ENCODE data around the gene SNX27.

SNX27 gene

DNA sequence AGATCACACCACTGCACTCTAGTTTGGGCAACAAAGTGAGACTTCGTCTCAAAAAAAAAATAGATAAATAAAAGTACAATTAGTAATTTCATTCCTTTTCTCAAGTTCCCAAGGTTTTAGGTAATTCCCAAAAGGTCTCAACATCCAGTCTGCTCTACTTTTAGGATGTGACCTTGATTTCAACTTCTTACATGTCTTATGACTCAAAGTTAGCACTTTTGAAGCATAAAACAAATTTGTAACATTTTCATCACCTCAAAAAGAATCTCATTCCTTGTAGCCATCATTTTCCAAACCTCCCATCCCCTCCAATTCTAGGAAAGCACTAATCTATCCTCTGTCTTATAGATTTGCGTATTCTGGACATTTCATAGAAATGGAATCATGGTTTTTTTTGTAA is 32.2 kb downstream of the SNX27 start:
- Histone ChIP-seq H3K4me3 (ENCODE audit: low read depth, low read length) (no peak overlapping the region), H3K9me3 (ENCODE audit: control insufficient read depth, insufficient read depth, low read depth, low read length) (no peaks in the 10 kb centered on the region), H3K36me3 (ENCODE audit: control insufficient read depth in 2 of 2, insufficient read depth in 1 of 2, low read length in 2 of 2) (peaks cover 0 to 3% of the 10 kb centered on the region in 2 experiments; a peak in 2 of 3 replicates), H3K27ac (ENCODE audit: extremely low read depth, low read depth, low read length) (no peak overlapping the region), H3K4me1 (ENCODE audit: control insufficient read depth, insufficient read depth, low read length) (peaks cover 5% of the 10 kb centered on the region)
- ChIA-PET POLR2A (no interaction called here), CTCF (no interaction called here)
- TF ChIP-seq TRIM28 (IDR thresholded peaks at IDR 0.05; ENCODE audit: borderline replicate concordance, low read length) (no peak), ZBTB48 (tag by site-specific recombination; IDR thresholded peaks at IDR 0.05) (no peak), ZNF140 (tag by site-specific recombination; IDR thresholded peaks at IDR 0.05) (no peak), ZNF544 (tag by site-specific recombination; IDR thresholded peaks at IDR 0.05) (no peak), ZFP3 (tag by site-specific recombination; IDR thresholded peaks at IDR 0.05; ENCODE audit: low read depth) (no peak), ZEB2 (tag by site-specific recombination; IDR thresholded peaks at IDR 0.05) (no peak), ZNF121 (tag by site-specific recombination; IDR thresholded peaks at IDR 0.05) (no peak), ZNF174 (tag by site-specific recombination; IDR thresholded peaks at IDR 0.05) (no peak), ZNF394 (tag by site-specific recombination; IDR thresholded peaks at IDR 0.05; ENCODE audit: borderline replicate concordance) (no peak), SP3 (tag by site-specific recombination; IDR thresholded peaks at IDR 0.05) (no peak)
- TF ChIP-seq, protein P1, sequence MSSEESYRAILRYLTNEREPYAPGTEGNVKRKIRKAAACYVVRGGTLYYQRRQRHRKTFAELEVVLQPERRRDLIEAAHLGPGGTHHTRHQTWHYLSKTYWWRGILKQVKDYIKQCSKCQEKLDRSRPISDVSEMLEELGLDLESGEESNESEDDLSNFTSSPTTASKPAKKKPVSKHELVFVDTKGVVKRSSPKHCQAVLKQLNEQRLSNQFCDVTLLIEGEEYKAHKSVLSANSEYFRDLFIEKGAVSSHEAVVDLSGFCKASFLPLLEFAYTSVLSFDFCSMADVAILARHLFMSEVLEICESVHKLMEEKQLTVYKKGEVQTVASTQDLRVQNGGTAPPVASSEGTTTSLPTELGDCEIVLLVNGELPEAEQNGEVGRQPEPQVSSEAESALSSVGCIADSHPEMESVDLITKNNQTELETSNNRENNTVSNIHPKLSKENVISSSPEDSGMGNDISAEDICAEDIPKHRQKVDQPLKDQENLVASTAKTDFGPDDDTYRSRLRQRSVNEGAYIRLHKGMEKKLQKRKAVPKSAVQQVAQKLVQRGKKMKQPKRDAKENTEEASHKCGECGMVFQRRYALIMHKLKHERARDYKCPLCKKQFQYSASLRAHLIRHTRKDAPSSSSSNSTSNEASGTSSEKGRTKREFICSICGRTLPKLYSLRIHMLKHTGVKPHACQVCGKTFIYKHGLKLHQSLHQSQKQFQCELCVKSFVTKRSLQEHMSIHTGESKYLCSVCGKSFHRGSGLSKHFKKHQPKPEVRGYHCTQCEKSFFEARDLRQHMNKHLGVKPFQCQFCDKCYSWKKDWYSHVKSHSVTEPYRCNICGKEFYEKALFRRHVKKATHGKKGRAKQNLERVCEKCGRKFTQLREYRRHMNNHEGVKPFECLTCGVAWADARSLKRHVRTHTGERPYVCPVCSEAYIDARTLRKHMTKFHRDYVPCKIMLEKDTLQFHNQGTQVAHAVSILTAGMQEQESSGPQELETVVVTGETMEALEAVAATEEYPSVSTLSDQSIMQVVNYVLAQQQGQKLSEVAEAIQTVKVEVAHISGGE (tag by site-specific recombination; conservative IDR thresholded peaks at IDR 0.05; ENCODE audit: low read depth) = no peak
- TF ChIP-seq, protein P2, sequence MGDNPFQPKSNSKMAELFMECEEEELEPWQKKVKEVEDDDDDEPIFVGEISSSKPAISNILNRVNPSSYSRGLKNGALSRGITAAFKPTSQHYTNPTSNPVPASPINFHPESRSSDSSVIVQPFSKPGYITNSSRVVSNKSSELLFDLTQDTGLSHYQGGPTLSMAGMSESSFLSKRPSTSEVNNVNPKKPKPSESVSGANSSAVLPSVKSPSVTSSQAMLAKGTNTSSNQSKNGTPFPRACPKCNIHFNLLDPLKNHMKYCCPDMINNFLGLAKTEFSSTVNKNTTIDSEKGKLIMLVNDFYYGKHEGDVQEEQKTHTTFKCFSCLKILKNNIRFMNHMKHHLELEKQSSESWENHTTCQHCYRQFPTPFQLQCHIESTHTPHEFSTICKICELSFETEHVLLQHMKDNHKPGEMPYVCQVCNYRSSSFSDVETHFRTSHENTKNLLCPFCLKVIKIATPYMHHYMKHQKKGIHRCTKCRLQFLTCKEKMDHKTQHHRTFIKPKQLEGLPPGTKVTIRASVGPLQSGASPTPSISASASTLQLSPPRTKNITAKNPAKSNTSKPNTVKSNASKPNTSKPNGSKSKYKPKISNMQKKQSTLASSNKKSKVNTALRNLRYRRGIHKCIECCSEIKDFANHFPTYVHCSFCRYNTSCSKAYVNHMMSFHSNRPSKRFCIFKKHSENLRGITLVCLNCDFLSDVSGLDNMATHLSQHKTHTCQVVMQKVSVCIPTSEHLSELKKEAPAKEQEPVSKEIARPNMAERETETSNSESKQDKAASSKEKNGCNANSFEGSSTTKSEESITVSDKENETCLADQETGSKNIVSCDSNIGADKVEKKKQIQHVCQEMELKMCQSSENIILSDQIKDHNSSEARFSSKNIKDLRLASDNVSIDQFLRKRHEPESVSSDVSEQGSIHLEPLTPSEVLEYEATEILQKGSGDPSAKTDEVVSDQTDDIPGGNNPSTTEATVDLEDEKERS (tag by site-specific recombination; IDR thresholded peaks at IDR 0.05) = no peak
- TF ChIP-seq, protein P3, sequence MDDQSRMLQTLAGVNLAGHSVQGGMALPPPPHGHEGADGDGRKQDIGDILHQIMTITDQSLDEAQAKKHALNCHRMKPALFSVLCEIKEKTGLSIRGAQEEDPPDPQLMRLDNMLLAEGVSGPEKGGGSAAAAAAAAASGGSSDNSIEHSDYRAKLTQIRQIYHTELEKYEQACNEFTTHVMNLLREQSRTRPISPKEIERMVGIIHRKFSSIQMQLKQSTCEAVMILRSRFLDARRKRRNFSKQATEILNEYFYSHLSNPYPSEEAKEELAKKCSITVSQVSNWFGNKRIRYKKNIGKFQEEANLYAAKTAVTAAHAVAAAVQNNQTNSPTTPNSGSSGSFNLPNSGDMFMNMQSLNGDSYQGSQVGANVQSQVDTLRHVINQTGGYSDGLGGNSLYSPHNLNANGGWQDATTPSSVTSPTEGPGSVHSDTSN (CRISPR knock-in tag; IDR thresholded peaks at IDR 0.05) = no peak
- TF ChIP-seq, protein P4, sequence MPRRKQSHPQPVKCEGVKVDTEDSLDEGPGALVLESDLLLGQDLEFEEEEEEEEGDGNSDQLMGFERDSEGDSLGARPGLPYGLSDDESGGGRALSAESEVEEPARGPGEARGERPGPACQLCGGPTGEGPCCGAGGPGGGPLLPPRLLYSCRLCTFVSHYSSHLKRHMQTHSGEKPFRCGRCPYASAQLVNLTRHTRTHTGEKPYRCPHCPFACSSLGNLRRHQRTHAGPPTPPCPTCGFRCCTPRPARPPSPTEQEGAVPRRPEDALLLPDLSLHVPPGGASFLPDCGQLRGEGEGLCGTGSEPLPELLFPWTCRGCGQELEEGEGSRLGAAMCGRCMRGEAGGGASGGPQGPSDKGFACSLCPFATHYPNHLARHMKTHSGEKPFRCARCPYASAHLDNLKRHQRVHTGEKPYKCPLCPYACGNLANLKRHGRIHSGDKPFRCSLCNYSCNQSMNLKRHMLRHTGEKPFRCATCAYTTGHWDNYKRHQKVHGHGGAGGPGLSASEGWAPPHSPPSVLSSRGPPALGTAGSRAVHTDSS (tag by site-specific recombination; IDR thresholded peaks at IDR 0.05) = no peak
- TF ChIP-seq, protein P5, sequence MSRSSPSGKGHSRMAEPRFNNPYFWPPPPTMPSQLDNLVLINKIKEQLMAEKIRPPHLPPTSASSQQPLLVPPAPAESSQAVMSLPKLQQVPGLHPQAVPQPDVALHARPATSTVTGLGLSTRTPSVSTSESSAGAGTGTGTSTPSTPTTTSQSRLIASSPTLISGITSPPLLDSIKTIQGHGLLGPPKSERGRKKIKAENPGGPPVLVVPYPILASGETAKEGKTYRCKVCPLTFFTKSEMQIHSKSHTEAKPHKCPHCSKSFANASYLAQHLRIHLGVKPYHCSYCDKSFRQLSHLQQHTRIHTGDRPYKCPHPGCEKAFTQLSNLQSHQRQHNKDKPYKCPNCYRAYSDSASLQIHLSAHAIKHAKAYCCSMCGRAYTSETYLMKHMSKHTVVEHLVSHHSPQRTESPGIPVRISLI (tag by site-specific recombination; IDR thresholded peaks at IDR 0.05) = no peak

DNA sequence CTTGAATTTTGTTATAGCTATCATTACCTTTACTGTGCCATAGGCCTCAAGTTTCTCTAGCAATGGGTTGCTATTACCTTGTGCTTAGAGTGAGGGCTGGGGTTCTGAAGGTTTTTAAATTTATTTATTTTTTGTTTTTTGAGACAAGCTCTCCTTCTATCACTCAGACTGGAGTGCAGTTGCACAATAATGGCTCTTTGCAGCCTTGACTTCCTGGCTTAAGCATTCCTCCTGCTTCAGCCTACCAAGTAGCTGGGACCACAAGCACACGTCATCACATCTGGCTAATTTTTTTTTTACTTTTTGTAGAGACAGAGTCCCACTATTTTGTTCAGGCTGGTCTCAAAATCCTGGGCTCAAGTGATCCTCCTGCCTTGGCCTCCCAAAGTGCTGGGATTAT is 41.5 kb downstream of the SNX27 start:
- no peak overlapping the region for H3K4me3 ChIP-seq (ENCODE audit: low read depth, low read length)
- H3K36me3 ChIP-seq (ENCODE audit: control insufficient read depth in 2 of 2, insufficient read depth in 1 of 2, low read length in 2 of 2) = peaks cover 0 to 10% of the 10 kb centered on the region in 2 experiments; a peak in 2 of 3 replicates
- POLR2A ChIA-PET = no interaction called here
- H3K4me1 ChIP-seq (ENCODE audit: control insufficient read depth, insufficient read depth, low read length) = no peaks in the 10 kb centered on the region
- no peak overlapping the region for H3K27ac ChIP-seq (ENCODE audit: extremely low read depth, low read depth, low read length)
- CTCF ChIA-PET = interaction anchor here (0.8 kb wide), 1 partner anchor 15 kb away, joined by 3 read pairs; no protein-coding TSS in a partner anchor
- no peaks in the 10 kb centered on the region for H3K9me3 ChIP-seq (ENCODE audit: control insufficient read depth, insufficient read depth, low read depth, low read length)
- no peak for TF ChIP-seq MEIS1 (CRISPR knock-in tag; IDR thresholded peaks at IDR 0.05; ENCODE audit: borderline replicate concordance)
- TF ChIP-seq ZNF530 (tag by site-specific recombination; IDR thresholded peaks at IDR 0.05; ENCODE audit: low read depth) = no peak
- no peak for TF ChIP-seq ZNF544 (tag by site-specific recombination; IDR thresholded peaks at IDR 0.05)
- TF ChIP-seq, protein P6, sequence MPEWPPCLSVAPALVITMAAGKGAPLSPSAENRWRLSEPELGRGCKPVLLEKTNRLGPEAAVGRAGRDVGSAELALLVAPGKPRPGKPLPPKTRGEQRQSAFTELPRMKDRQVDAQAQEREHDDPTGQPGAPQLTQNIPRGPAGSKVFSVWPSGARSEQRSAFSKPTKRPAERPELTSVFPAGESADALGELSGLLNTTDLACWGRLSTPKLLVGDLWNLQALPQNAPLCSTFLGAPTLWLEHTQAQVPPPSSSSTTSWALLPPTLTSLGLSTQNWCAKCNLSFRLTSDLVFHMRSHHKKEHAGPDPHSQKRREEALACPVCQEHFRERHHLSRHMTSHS (tag by site-specific recombination; IDR thresholded peaks at IDR 0.05) = no peak
- TF ChIP-seq SETDB1 (IDR thresholded peaks at IDR 0.05; ENCODE audit: insufficient read length, low read length) = no peak
- TF ChIP-seq ZNF138 (tag by site-specific recombination; IDR thresholded peaks at IDR 0.05; ENCODE audit: borderline replicate concordance) = no peak
- TF ChIP-seq, protein P3 (CRISPR knock-in tag; IDR thresholded peaks at IDR 0.05) = no peak
